IMR-90 (cell line): ENCODE measurements around the gene WNT9B. TPM values are rescaled to one million over a fixed set of nuclear protein-coding genes. Genes with fewer than 3 reads are reported as not detected.

Experiments used
- ATAC-seq: fragments of 200-7000 bp; cut with Tn5 transposase; 2 replicates; pipeline ENCODE4 v1.9.1; 2020; ENCODE audit warnings: low read depth, mild to moderate bottlenecking, moderate library complexity
- BruUV-seq: library from RNA; stranded (reverse); fragments of 400-500 nt; replicated peaks from 2 replicates; lab custom pipeline; 2021; lab: Mats Ljungman, UMichigan
- CTCF ChIA-PET: fragments of 300-600 bp; formaldehyde crosslinking; extraction: SDS; loops from one replicate; lab custom pipeline; 2021; ENCODE audit warnings: antibody characterized with exemption; lab: Yijun Ruan, JAX
- POLR2A ChIA-PET: fragments of 300-600 bp; sonication (Branson Sonifier 250); formaldehyde crosslinking; loops from one replicate; lab custom pipeline; 2022; ENCODE audit warnings: antibody characterized with exemption; ENCODE audit not compliant: unreplicated experiment; lab: Charles Lee
- DNase-seq: peaks from one replicate; pipeline ENCODE4 v3.0.0; 2013
- H2AFZ ChIP-seq: replicated peaks from 2 replicates; pipeline ENCODE3; 2013; ENCODE audit warnings: low read length, mild to moderate bottlenecking; ENCODE audit not compliant: poor library complexity
- H2AK5ac ChIP-seq: 2 replicates; pipeline ENCODE4 v1.6.1; 2013; ENCODE audit warnings: low read depth, low read length, inconsistent platforms
- H2AK9ac ChIP-seq: replicated peaks from 2 replicates; pipeline ENCODE3; 2013; ENCODE audit warnings: mild to moderate bottlenecking, low read depth, low read length, moderate library complexity; ENCODE audit not compliant: poor library complexity
- H2BK120ac ChIP-seq: 2 replicates; pipeline ENCODE4 v1.6.1; 2013; ENCODE audit warnings: low read depth, low read length, inconsistent platforms
- H2BK15ac ChIP-seq: 3 replicates; pipeline ENCODE4 v1.6.1; 2013; ENCODE audit warnings: low read depth, low read length, inconsistent platforms
- H2BK20ac ChIP-seq: 2 replicates; pipeline ENCODE4 v1.6.1; 2013; ENCODE audit warnings: low read depth, mild to moderate bottlenecking, inconsistent platforms, low read length, moderate library complexity
- H2BK5ac ChIP-seq: 2 replicates; pipeline ENCODE4 v1.6.1; 2013; ENCODE audit warnings: mild to moderate bottlenecking, low read depth, low read length, inconsistent platforms; ENCODE audit not compliant: poor library complexity, severe bottlenecking
- H3K14ac ChIP-seq: replicated peaks from 2 replicates; pipeline ENCODE4 v1.6.1; 2013; ENCODE audit warnings: low read depth, low read length, inconsistent platforms
- H3K18ac ChIP-seq: 2 replicates; pipeline ENCODE4 v1.6.1; 2013; ENCODE audit warnings: low read depth, low read length, control low read depth
- H3K23ac ChIP-seq: 2 replicates; pipeline ENCODE4 v1.6.1; 2013; ENCODE audit warnings: low read depth, low read length, inconsistent platforms
- H3K27ac ChIP-seq: 2 replicates; pipeline ENCODE4 v1.5.1; 2013; ENCODE audit warnings: mild to moderate bottlenecking, control low read depth, low read length; ENCODE audit not compliant: insufficient read depth
- H3K27me3 ChIP-seq: 2 replicates; pipeline ENCODE4 v1.6.1; 2013; ENCODE audit warnings: low read length; ENCODE audit not compliant: control insufficient read depth, insufficient read depth
- H3K36me3 ChIP-seq: 2 replicates; pipeline ENCODE4 v1.6.1; 2013; ENCODE audit warnings: low read length, mixed read lengths; ENCODE audit not compliant: control insufficient read depth, insufficient read depth
- H3K4ac ChIP-seq: 2 replicates; pipeline ENCODE4 v1.6.1; 2013; ENCODE audit warnings: low read depth, low read length, inconsistent platforms
- H3K4me1 ChIP-seq: 2 replicates; pipeline ENCODE4 v1.6.1; 2013; ENCODE audit warnings: low read length, mixed read lengths; ENCODE audit not compliant: control insufficient read depth, insufficient read depth
- H3K4me2 ChIP-seq: 2 replicates; pipeline ENCODE4 v1.6.1; 2013; ENCODE audit warnings: low read depth, mild to moderate bottlenecking, control low read depth, low read length, moderate library complexity
- H3K4me3 ChIP-seq: 2 replicates; pipeline ENCODE4 v1.5.1; 2013; ENCODE audit warnings: low read depth, mild to moderate bottlenecking, control low read depth, low read length, moderate library complexity; ENCODE audit not compliant: insufficient read depth
- H3K56ac ChIP-seq: 2 replicates; pipeline ENCODE4 v1.6.1; 2013; ENCODE audit warnings: low read length, inconsistent platforms; ENCODE audit not compliant: insufficient read depth; ENCODE audit errors: extremely low read depth
- H3K79me1 ChIP-seq, 2 experiments: 2 replicates each; pipeline ENCODE4 v1.6.1; 2013; ENCODE audit warnings: low read length in 2 of 2, inconsistent platforms in 1 of 2, low read depth in 1 of 2
- H3K9ac ChIP-seq: 2 replicates; pipeline ENCODE4 v1.6.1; 2013; ENCODE audit warnings: low read depth, low read length, control low read depth
- H3K9me1 ChIP-seq: 2 replicates; pipeline ENCODE4 v1.6.1; 2013; ENCODE audit warnings: low read length, inconsistent platforms; ENCODE audit not compliant: insufficient read depth
- H3K9me3 ChIP-seq: 2 replicates; pipeline ENCODE4 v1.6.1; 2013; ENCODE audit warnings: low read length; ENCODE audit not compliant: control insufficient read depth, insufficient read depth
- H4K20me1 ChIP-seq: 2 replicates; pipeline ENCODE4 v1.6.1; 2013; ENCODE audit warnings: low read length, inconsistent platforms; ENCODE audit not compliant: insufficient read depth
- H4K5ac ChIP-seq: 2 replicates; pipeline ENCODE4 v1.6.1; 2013; ENCODE audit warnings: mild to moderate bottlenecking, low read depth, low read length, control low read depth
- H4K8ac ChIP-seq, 2 experiments: 2 replicates each; pipeline ENCODE4 v1.6.1; 2013; ENCODE audit warnings: low read depth in 2 of 2, low read length in 2 of 2, control low read depth in 1 of 2, inconsistent platforms in 1 of 2
- H4K91ac ChIP-seq: 2 replicates; pipeline ENCODE4 v1.6.1; 2013; ENCODE audit warnings: low read depth, low read length, inconsistent platforms; ENCODE audit not compliant: insufficient read depth
- BHLHE40 ChIP-seq: fragments of 150-350 bp; IDR thresholded peaks from 2 replicates; pipeline ENCODE4 v1.6.1; 2016; ENCODE audit warnings: mild to moderate bottlenecking, low read depth, low read length
- CEBPB ChIP-seq: IDR thresholded peaks from 2 replicates; pipeline ENCODE4 v1.6.1; 2012; ENCODE audit warnings: low read depth, low read length, improper control_type of control experiment
- FOS ChIP-seq: fragments of 150-350 bp; IDR thresholded peaks from 2 replicates; pipeline ENCODE4 v1.6.1; 2016; ENCODE audit warnings: low read depth, low read length
- MAFK ChIP-seq: IDR thresholded peaks from 2 replicates; pipeline ENCODE4 v1.6.1; 2012; ENCODE audit warnings: low read depth, low read length, improper control_type of control experiment
- MXI1 ChIP-seq: IDR thresholded peaks from 2 replicates; pipeline ENCODE4 v1.6.1; 2012; ENCODE audit warnings: low read depth, mild to moderate bottlenecking, low read length, moderate library complexity, borderline replicate concordance
- NFE2L2 ChIP-seq: fragments of 150-350 bp; IDR thresholded peaks from 2 replicates; pipeline ENCODE4 v1.6.1; 2016; ENCODE audit warnings: low read depth, mild to moderate bottlenecking, low read length
- POLR2A ChIP-seq: IDR thresholded peaks from 2 replicates; pipeline ENCODE4 v1.6.1; 2012; ENCODE audit warnings: mild to moderate bottlenecking, low read depth, low read length
- RAD21 ChIP-seq: IDR thresholded peaks from 2 replicates; pipeline ENCODE4 v1.6.1; 2012; ENCODE audit warnings: low read length, improper control_type of control experiment
- RCOR1 ChIP-seq: IDR thresholded peaks from 2 replicates; pipeline ENCODE4 v1.6.1; 2012; ENCODE audit warnings: mild to moderate bottlenecking, low read length, improper control_type of control experiment; ENCODE audit not compliant: insufficient replicate concordance
- RFX5 ChIP-seq: IDR thresholded peaks from 2 replicates; pipeline ENCODE4 v1.8.0; 2012; ENCODE audit warnings: low read depth, mild to moderate bottlenecking, low read length, moderate library complexity
- SMC3 ChIP-seq: fragments of 150-350 bp; IDR thresholded peaks from 2 replicates; pipeline ENCODE4 v1.6.1; 2016; ENCODE audit warnings: low read depth, mild to moderate bottlenecking, antibody characterized with exemption, low read length, moderate library complexity
- USF2 ChIP-seq: fragments of 150-350 bp; IDR thresholded peaks from 2 replicates; pipeline ENCODE4 v1.6.1; 2017; ENCODE audit warnings: mild to moderate bottlenecking, antibody characterized with exemption, low read length, low read depth
- WGBS, 2 experiments: methylation state at CpG; one replicate each; pipeline versions ENCODE4 v1.1.5 to v1.1.7; 2013; ENCODE audit warnings: missing lambda C conversion rate in 2 of 2; ENCODE audit not compliant: insufficient read length in 1 of 2; ENCODE audit errors: extremely low coverage in 2 of 2; 5-methylcytosine and 5-hydroxymethylcytosine counted together
- dilution Hi-C: fragments of 300-500 bp; cut with HindIII; formaldehyde crosslinking; loops from one replicate; pipeline ENCODE4 v1.14.3; 2018; ENCODE audit warnings: low sequenced_read_pairs; ENCODE audit not compliant: unreplicated experiment
- in situ Hi-C: fragments of 300-500 bp; cut with MboI; formaldehyde crosslinking; loops from 3 replicates; pipeline ENCODE4 v1.14.3; 2019; ENCODE audit warnings: low sequenced_read_pairs, inconsistent platforms, mixed read lengths
- intact Hi-C: fragments of 100-400 bp; cut with micrococcal nuclease; formaldehyde crosslinking; loops from 2 replicates; pipeline ENCODE4 v1.10.0; 2022
- polyA plus RNA-seq, 3 experiments: library from polyadenylated mRNA; depleted of rRNA; stranded (reverse); fragments of >200 nt; gene quantifications; 2 replicates each; pipeline ENCODE4 v1.2.3, GENCODE V29; 2012; ENCODE audit warnings: low replicate concordance in 1 of 3
- total RNA-seq: library from RNA; depleted of rRNA; stranded (reverse); fragments of >200 nt; gene quantifications from 2 replicates; pipeline ENCODE4 v1.2.3, GENCODE V29; 2012
- TF ChIP-seq, protein P1 (sequence below): fragments of 150-350 bp; IDR thresholded peaks from 2 replicates; pipeline ENCODE4 v1.6.1; 2016; ENCODE audit warnings: low read depth, mild to moderate bottlenecking, low read length, moderate library complexity, borderline replicate concordance

The WNT9B gene
- total and polyA plus RNA-seq, 2 of the 4 experiments (the other 2 are of a cell fraction), result not detected

- no peak overlapping the region for H3K14ac ChIP-seq
- DNase-seq (no peak), ATAC-seq (no peak)
- H3K9ac ChIP-seq, result no peak overlapping the region
- H2BK120ac ChIP-seq, result no peak overlapping the region
- no peak overlapping the region for H3K56ac ChIP-seq
- no peak overlapping the region for H2BK15ac ChIP-seq
- no peak overlapping the region for H3K4me2 ChIP-seq
- 93% methylated on average over 2 of the region's 7 CpGs; no CpG with 5 or more reads in 1 of the 2 experiments for WGBS, 2 experiments
- H3K4ac ChIP-seq, result no peak overlapping the region
- no peak overlapping the region for H2AK5ac ChIP-seq
- H3K23ac ChIP-seq, result no peak overlapping the region
- H3K9me3 ChIP-seq, result no peaks in the 10 kb centered on the region
- H3K4me1 ChIP-seq, result no peaks in the 10 kb centered on the region
- H4K5ac ChIP-seq, result no peak overlapping the region
- no peaks in the 10 kb centered on the region for H3K79me1 ChIP-seq
- no peak overlapping the region for H2AFZ ChIP-seq
- intact Hi-C loops, result no loop called here
- TF ChIP-seq CEBPB (no peak), BHLHE40 (no peak), MAFK (no peak), FOS (no peak), MXI1 (no peak), RFX5 (no peak), POLR2A (no peak), RCOR1 (no peak), RAD21 (no peak), USF2 (no peak), SMC3 (no peak), NFE2L2 (no peak)
- TF ChIP-seq, protein P1, sequence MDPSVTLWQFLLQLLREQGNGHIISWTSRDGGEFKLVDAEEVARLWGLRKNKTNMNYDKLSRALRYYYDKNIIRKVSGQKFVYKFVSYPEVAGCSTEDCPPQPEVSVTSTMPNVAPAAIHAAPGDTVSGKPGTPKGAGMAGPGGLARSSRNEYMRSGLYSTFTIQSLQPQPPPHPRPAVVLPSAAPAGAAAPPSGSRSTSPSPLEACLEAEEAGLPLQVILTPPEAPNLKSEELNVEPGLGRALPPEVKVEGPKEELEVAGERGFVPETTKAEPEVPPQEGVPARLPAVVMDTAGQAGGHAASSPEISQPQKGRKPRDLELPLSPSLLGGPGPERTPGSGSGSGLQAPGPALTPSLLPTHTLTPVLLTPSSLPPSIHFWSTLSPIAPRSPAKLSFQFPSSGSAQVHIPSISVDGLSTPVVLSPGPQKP, result no peak
- H4K8ac ChIP-seq, result no peak overlapping the region
- no peak overlapping the region for H3K18ac ChIP-seq
- H3K27ac ChIP-seq, result no peak overlapping the region
- no peak overlapping the region for H2BK20ac ChIP-seq
- in situ Hi-C loops, result no loop called here
- BruUV-seq, result no TSS peak
- no peaks in the 10 kb centered on the region for H4K20me1 ChIP-seq
- no peaks in the 10 kb centered on the region for H3K36me3 ChIP-seq
- no peak overlapping the region for H2AK9ac ChIP-seq
- H3K9me1 ChIP-seq, result no peaks in the 10 kb centered on the region
- POLR2A ChIA-PET, result no interaction called here
- dilution Hi-C loops, result no loop called here
- H2BK5ac ChIP-seq, result no peak overlapping the region
- no peak overlapping the region for H3K4me3 ChIP-seq
- CTCF ChIA-PET, result no interaction called here
- no peak overlapping the region for H4K91ac ChIP-seq
- H3K27me3 ChIP-seq, result peaks cover 55% of the 10 kb centered on the region
Observed at GRCh38 chr17:46884552-46884951, 33.2 kb downstream of the WNT9B start.
